ENCODE results near the gene CENPB.
A peak's percentile ranks its signal among the peaks of the same experiment; 100 is the strongest.

Gene CENPB

GRCh38 chr20:3767110-3767426 lies 19.5 kb downstream of the CENPB start:
- no peak for DNase-seq (ENCODE audit: low read depth in 2 of 2)

DNA sequence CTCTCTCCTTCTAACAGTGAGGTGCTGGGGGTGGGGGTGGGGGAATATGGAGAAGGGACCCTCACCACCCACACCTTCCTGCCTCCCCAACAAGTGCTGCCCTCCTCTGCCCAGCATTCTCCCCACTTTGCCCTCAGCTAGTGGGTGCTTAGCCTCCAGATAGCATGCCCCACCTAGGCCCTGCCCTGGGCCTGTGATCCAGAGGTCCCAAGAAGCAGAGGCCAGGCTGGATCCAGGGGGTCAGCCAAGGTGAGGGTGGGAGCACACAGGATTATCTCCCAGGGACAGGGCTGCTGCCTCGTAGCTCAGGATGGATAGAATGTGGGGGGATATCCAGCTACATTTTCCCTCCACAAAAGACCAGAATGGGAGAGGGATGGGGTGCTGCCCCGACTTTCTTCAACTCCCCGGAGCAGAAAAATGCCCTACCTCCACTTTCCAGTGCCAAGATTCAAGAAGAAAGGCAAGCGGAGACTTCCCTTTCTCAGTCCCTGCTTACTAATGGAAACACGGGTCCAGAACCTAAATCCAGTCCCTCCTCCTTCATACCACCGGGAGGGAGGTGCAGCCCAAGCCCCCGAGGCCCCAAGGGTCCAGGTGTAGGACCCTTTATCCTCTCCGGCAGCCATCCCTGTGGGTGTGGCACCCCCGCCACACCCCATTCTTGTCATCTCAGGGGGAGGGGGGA lies 20.0 kb downstream of the CENPB start:
- DNase-seq (ENCODE audit: low read depth in 2 of 2): no peak

DNA sequence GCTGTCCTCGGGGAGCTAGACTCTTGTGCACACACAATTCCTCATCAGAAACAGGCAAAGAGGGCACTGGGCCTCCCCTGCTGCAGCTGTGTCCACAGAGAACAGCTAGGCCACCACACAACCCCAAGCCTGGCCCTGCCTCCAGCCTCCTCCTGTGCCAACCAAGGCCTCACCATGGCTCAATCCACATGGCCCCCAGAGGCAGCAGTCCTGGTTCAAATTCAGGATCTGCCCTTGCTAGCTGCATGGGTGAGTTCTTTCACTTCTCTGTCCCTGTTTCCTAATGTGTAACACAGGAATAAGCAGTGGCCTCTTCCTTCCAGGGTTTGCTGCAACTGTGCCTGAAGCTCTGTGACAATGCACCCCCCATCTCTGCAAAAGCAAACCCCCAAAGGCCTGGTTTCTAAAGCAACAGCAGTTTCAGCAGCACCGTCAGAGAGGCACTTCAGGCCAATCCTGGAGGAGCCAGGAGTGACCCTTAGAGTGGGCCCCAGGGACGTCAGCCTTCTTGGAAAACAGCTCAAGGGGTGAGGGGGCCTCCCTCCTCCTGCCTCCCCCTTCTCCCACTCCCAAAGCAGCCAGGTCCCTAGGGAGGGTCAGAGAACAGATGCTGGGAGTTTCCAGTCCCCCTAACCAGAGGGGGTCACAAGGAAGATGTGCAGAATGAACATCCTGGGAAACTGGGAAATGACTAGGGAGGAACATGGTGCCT lies 21.2 kb downstream of the CENPB start:
- no peak for DNase-seq (ENCODE audit: low read depth in 2 of 2)

DNA sequence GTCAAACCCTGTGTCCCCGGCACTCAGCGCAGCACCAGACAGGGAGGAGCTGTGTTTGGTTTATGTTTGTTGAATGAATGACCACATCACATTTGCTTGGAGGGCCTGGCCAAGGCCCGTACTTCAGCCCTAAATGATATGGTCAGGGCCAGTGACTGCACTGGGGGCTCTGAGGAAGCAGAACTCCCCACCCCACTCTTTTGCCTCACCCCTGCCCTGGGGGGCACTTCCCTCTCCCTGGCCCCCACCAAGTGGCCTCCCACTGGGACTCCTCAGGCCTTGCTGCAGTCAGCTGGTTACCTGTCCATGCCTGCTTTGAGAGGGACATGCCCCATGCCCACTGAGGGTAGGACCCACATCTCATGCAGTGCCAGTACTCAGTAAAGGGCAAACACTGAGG lies 21.9 kb downstream of the CENPB start:
- DNase-seq (ENCODE audit: low read depth in 2 of 2): no peak

DNA sequence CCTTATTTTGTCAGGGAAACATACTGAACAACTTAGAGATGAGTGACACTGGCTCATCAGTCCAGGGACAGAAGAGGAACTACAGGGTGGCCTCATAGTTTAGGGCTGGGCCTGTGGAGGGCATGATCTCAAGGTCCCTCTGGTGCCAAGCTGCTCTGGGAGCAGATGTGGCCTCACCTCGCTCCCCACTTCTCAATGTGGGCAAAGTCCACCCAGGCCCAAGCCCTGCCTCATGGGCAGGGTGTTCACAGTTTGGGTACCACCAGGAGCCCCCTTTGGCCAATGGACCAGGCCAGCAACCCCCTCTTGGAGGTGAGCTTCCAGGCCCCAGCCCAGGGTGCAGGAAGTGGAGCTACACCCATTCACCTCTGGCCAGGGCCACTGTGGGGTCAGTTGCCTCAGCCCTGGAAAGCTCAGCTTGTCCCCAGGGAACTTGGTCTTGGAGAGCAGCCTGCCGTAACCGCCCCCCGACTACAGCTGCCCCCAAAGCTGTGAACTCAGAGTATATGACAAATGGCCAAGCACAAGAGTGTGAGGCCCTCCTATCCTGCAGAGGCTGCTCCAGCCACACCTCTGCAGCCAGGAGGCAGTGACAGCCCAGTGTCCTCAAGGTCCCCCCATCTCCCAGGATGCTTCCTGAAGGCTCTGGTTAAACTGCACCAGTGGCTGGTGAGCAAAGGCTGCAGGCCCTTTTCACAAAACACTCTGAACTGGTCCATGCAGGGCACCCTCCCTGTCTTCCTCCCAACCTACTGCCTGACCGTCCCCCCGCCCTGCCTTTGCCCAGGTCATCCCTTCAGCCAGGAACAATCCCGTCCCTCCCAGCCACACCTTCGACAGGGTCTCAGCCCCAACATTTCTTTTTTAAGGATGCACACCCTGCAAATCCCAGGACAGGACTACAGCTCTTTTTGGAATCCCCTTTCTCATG lies 22.6 kb downstream of the CENPB start:
- DNase-seq (ENCODE audit: low read depth in 2 of 2): no peak

- no peak for DNase-seq (ENCODE audit: low read depth in 2 of 2)
Measured at GRCh38 chr20:3760655-3761348, 25.7 kb downstream of the CENPB start.

- DNase-seq (ENCODE audit: low read depth in 2 of 2): no peak
Measured at GRCh38 chr20:3759884-3760283, 26.7 kb downstream of the CENPB start.

DNA sequence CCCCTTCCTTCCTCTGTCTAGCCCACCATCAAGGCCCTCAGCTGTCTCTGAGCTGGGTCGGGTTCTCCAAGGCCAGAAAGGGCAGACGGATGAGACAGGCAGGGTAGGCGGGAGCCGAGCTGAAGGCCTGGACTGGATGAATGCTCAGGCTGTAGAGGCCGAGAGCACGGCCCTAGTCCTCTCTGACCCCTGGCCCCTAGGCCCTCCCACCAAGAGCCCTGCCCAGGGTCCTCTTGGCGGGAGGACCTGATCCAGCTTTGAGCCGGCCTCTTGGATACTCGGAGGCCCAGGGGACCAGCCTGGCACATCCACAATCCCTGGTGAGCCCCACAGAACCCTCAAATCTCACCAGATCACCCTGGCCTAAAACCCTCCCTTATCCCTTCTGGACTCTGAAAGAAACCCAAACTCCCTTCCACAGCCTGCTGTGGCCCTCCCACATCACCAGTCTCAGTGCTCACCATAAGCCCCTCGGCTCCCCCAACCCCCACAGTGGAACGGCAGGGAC lies 27.2 kb downstream of the CENPB start:
- no peak for DNase-seq (ENCODE audit: low read depth in 2 of 2)

DNA sequence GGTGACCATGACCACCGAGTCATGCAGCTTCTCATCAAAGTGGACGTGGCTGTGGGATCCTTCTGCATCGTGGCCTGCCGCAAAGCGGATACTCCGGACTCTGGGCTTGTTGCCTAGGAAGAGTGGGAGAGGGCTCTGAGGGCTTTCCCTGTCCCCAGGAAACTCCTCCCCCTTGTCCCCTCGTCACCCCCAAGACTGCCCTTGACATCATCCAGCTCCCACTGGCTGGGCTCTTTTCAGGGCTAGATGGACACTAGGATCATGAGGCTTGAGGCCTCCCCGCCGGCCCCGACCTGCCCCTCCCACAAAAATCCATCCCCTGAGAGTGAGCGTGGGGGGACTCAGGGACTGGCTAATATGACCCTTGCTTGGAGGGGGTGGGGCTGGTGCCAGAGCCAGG lies 28.0 kb downstream of the CENPB start:
- DNase-seq (ENCODE audit: low read depth in 2 of 2): no peak

GRCh38 chr20:3757268-3757667 lies 29.3 kb downstream of the CENPB start:
- no peak for DNase-seq (ENCODE audit: low read depth in 2 of 2)

GRCh38 chr20:3755814-3756480 lies 30.6 kb downstream of the CENPB start:
- no peak for DNase-seq (ENCODE audit: low read depth in 2 of 2)

DNA sequence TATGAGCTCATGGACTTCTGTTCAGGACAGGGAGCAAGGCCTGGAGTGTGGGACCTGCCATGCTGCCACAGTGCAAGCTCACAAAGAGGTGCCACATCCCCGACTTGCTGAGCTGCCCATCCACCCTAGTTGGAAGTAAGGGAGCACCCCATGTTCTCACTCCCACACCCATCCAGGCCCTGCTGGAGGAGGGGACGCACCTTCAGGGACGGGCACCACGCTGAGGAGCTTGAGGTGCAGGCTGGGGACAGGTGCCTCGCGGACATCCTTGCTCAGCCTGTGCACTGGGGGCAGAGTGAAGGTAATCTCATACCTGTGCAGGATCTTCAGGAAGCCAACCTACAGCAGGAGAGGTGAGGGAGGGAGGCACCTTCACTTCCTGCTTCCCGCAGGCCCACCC lies 31.3 kb downstream of the CENPB start:
- DNase-seq (ENCODE audit: low read depth in 2 of 2): no peak

GRCh38 chr20:3754276-3754630 lies 32.3 kb downstream of the CENPB start:
- no peak for DNase-seq (ENCODE audit: low read depth in 2 of 2)

GRCh38 chr20:3753501-3754275 lies 32.9 kb downstream of the CENPB start:
- DNase-seq (ENCODE audit: low read depth in 2 of 2): no peak

- peak in 1 of 2 experiments; percentile 49 for DNase-seq (ENCODE audit: low read depth in 2 of 2)
Measured at GRCh38 chr20:3753098-3753497, 33.4 kb downstream of the CENPB start.

GRCh38 chr20:3752386-3752759 lies 34.2 kb downstream of the CENPB start:
- DNase-seq (ENCODE audit: low read depth in 2 of 2): no peak

DNA sequence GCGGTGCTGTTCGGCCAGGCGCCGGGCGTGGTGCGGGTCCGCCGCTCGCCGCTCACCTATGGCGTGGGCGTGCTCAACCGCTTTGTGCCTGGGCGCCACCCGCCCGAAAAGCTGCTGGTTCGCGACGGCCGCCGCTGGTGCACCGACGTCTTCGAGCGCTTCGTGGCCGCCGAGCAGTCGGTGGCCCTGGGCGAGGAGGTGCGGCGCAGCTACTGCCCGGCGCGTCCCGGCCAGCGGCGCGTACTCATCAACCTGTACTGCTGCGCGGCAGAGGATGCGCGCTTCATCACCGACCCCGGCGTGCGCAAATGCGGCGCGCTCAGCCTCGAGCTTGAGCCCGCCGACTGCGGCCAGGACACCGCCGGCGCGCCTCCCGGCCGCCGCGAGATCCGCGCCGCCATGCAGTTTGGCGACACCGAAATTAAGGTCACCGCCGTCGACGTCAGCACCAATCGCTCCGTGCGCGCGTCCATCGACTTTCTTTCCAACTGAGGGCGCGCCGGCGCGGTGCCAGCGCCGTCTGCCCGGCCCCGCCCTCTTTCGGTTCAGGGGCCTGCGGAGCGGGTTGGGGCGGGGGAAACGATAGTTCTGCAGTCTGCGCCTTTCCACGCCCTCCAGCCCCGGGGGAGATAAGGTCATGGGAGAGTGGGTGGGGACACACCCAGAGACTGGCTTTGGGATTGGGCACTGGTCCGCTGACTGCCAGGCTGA lies 34.7 kb downstream of the CENPB start:
- peak in 1 of 2 experiments; percentile 40 for DNase-seq (ENCODE audit: low read depth in 2 of 2)

DNA sequence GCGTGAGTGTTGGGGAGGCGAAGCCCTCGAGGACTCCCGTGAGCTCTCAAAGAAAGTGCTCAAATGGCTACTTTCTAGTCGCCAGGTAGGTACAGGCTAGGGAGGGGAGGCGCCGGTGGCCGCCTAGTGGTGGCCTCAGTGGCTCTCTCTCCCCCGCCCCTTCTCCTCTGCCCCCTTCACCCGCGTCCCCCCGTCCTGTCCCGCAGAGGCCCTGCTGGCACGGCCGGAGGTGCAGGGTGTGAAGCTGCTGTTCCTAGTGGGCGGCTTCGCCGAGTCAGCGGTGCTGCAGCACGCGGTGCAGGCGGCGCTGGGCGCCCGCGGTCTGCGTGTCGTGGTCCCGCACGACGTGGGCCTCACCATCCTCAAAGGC lies 35.2 kb downstream of the CENPB start:
- no peak for DNase-seq (ENCODE audit: low read depth in 2 of 2)

DNA sequence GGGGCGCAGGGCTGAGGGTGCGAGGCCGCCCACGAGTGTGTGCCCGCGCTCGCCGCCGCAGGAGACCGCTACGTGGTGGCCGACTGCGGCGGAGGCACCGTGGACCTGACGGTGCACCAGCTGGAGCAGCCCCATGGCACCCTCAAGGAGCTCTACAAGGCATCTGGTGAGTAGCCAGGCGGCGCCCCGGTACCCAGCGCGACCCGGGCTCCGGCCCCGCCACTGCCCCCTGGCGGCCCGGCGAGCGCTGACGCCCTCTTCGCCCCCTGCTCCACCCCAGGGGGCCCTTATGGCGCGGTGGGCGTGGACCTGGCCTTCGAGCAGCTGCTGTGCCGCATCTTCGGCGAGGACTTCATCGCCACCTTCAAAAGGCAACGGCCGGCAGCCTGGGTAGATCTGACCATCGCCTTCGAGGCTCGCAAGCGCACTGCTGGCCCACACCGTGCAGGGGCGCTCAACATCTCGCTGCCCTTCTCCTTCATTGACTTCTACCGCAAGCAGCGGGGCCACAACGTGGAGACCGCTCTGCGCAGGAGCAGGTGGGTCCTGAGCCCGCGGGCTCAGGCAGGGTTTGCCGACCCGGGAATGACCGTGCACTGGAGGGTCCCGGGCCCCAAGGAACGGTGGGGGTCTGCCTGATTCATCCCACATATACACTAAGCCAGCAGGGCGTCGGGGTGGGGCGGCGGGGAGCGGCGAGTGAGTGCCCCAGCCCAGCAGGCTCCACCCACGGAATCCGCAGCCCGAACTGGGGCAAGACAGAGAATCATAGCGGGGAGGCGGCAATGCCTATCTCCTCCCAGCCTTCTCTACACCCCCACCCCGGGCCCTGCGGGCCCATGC lies 36.6 kb downstream of the CENPB start:
- peak in 1 of 2 experiments; percentile 23 for DNase-seq (ENCODE audit: low read depth in 2 of 2)
